HTERT RPE-1 (cell line): ENCODE measurements around the gene AARS2.
"Not testable (repeated sequence)": the region's sequence is repeated elsewhere in the genome, so short reads cannot be mapped to it uniquely, and the experiment has no call there.

Experiments
- in situ Hi-C: fragments of 300-500 bp; cut with MboI; formaldehyde crosslinking; loops from 4 replicates; pipeline ENCODE4 v1.14.3; 2020; ENCODE audit warnings: low sequenced_read_pairs

Gene AARS2

GRCh38 chr6:44332585-44332984, 19.4 kb upstream of the AARS2 start:
- in situ Hi-C loops: no loop called here

- in situ Hi-C loops: no loop called here
Measured at GRCh38 chr6:44329858-44330257, 16.7 kb upstream of the AARS2 start.

- in situ Hi-C loops: not testable (repeated sequence)
Measured at GRCh38 chr6:44328203-44328602, 15.1 kb upstream of the AARS2 start.

GRCh38 chr6:44327760-44328159, 14.6 kb upstream of the AARS2 start:
- in situ Hi-C loops: no loop called here

DNA sequence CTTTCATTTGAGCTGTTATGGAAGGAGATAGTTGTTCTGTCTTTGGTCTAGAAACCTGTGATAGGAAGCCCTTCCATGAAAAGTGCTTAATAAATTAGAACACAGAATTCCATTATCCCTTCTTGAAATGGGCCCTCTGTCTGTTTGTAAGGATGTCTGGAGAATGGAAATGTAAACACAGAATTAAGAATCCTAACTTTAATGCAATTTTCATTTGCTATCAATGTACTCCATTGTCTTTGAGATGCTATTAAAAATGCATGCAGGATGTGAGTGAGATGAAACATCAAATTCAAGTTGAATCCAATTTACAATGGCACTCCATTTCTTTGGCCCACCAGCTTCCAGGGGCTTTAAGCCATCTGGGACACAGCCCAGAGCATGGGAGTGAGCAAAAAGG, 13.9 kb upstream of the AARS2 start:
- in situ Hi-C loops: no loop called here

GRCh38 chr6:44321210-44321609, 8.1 kb upstream of the AARS2 start:
- in situ Hi-C loops: no loop called here

- in situ Hi-C loops: not testable (repeated sequence)
Measured at GRCh38 chr6:44317136-44317631, 4.0 kb upstream of the AARS2 start.

DNA sequence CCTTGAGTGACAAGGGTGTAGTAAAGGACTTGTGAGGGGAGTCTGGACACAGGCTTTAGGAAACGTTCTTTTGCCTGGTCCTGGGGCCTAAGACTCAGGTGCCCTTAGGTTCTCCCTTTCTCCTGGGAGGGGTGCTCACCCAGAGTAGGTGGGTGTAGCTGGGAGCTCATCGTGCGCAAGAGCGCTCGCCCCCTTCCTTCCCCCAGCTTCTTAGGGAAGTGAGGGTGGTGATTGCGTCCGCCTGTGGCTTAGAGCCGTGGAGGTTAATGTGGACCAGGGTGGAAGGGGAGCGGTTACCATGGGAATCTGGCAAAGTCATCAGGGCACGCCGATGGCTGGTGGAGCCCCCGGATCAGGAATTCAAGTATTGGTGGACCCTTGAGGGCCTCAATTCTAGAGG, 3.3 kb upstream of the AARS2 start:
- in situ Hi-C loops: no loop called here

DNA sequence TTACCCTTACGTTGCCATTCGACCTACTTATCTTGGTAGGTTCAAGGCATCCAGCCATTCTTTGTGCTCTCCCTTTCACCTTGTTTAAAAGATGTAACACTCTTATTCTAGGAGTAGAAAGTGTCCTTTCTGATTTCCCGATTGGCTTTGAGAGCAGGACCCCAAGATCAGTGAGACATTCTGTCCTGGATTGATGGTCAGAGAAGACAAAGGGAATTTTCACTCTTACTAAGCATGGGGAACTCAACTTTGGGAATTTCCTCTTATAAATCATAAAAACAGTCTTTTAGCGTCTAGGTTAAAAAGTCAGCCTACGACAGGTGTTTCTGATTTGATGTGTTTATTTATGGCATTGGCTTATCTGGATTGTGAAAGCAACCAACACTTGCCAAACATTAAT, 2.8 kb upstream of the AARS2 start:
- in situ Hi-C loops: no loop called here

DNA sequence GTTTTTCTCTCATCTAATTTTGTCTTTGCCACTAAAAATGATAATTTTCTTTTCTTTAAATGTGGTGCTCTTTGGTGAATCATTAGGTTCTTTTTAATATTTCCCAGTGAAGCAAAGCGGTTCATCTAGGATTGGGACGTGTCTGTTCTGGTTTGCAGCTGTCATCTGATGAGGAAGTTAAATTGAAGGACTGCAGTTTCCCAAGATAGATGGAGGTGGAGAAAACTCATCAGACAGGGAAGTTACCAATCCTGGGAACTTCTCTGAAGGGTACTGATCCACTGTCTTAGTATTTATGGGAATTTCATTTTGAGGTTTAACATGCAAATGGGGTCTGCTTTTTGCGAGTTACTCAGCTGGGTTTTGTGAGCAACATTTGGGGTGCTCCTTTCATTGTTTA, 2.4 kb upstream of the AARS2 start:
- in situ Hi-C loops: no loop called here

- in situ Hi-C loops: not testable (repeated sequence)
Measured at GRCh38 chr6:44314657-44315056, 1.5 kb upstream of the AARS2 start.

GRCh38 chr6:44311767-44312166, 1.4 kb downstream of the AARS2 start:
- in situ Hi-C loops: no loop called here

DNA sequence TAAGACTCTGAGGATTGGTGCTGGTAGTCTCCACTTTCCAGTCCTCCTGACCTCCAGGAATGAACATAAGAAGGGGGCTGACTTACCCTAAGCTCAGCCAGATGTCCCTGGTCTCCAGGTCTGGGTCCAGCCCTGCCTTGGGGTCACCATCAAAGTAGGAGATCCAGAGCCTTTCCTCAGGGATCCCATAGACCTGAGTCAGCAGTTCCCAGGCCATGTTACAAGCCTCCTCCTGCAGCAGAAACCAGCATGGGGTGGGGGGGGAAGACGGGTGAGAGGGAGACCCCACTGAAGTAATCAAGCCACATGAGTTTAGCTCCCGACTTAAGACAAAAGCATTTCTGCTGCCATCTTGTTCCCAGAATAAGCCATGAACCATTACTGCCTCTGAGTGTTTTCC, 1.8 kb downstream of the AARS2 start:
- in situ Hi-C loops: no loop called here

DNA sequence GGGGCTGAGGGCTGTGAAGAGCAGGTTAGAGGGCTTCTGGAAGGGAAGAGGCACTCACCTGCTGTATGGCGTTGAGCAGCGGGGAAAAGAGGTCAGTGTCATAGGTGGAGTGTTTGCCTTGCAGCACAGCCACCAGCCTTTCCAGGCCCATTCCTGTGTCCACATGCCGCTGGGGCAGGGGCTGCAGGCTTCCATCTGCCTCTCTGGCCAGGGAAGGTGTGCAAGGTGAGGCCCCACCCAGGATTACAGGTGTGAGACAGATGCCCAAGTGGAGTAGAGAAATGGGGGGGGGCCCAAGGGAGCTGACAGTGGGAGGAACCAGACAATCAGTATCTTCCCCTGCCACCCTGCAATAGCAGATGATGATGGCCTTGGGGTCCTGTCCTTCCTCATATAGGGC, 2.9 kb downstream of the AARS2 start:
- in situ Hi-C loops: no loop called here

DNA sequence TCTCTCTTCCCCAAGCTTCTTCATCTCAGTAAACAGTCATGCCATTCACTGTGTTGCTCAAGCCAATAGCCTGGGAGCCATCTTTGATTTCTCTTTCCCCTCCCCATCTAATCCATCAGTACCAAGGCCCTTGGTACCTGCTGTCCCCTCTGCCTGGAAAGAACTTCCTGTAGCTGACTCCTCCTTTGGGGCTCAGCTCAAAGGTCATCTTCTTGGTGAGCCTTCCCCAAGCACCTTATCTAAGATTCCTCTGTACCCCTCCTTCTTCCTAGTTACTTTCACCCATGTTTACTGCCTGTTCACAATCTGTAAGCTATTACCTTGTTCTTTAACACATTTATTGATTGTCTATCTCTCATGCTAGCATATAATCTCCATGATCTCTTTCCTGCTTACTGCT, 3.5 kb downstream of the AARS2 start:
- in situ Hi-C loops: no loop called here

- in situ Hi-C loops: no loop called here
Measured at GRCh38 chr6:44309092-44309491, 4.1 kb downstream of the AARS2 start.

- in situ Hi-C loops: no loop called here
Measured at GRCh38 chr6:44307217-44307616, 5.9 kb downstream of the AARS2 start.

DNA sequence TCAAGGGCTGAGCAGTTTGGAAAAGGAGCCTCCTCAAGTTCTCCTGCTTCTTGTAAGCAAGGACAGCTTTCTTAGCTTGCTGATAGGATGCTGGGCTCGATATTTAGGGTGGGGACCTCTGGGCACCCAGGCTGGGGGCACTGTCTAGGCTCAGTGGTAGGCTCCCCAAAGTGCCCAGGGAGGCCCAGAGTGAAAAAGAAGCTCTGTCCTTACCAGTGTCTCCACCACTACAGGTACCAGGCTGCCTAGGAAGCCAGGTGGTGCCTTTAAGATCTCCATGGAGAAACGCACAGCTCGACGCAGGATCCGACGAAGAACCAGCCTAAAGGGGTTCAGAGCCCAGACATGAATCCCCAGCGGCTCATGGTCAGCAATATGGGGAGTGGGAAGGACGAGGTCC, 6.4 kb downstream of the AARS2 start:
- in situ Hi-C loops: no loop called here

- in situ Hi-C loops: no loop called here
Measured at GRCh38 chr6:44305200-44305725, 7.9 kb downstream of the AARS2 start.

DNA sequence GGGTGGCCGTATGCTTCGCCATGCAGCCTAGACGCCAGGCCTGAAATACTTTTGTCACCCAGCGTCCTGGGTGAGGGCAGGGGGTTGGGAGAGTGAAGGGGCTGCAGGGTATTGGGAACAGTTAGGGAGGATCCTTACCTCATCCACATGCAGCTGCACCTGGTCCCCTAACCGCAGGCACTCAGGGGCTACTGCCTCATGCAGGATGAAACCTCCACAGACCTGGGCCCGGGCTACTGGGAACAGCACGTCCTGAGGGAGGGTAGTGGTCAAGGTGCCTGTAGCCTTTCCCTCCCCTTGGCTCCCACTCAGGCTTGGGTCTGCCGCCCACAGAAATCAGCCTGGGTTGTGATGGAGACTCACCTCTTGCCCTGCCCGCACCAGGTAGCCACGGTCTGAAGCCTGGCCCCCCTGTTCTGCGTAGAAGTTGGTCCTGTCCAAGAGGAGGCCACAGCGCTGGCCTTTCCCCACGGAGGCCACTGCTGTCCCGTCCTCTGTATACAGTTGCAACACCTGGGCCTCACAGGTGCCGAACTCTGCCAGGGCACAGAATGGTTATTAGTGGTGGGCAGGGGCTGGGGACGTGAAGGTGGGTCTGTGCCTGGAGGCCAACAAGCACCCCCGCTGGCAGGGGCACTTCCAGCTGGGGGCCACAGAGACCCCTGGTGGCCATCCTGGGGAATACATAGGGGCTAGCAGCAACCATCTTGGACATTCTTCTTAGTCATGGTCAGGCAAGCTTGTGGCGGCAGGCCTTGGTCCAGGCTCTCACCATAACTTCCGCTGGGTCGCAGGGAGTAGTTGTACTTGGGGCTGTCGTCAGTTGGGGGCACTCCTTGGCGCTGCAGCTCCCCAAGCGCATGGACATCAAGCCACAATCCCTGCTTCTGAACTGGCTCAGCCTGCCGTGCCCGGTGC, 8.6 kb downstream of the AARS2 start:
- in situ Hi-C loops: no loop called here

GRCh38 chr6:44303842-44304241, 9.3 kb downstream of the AARS2 start:
- in situ Hi-C loops: no loop called here

DNA sequence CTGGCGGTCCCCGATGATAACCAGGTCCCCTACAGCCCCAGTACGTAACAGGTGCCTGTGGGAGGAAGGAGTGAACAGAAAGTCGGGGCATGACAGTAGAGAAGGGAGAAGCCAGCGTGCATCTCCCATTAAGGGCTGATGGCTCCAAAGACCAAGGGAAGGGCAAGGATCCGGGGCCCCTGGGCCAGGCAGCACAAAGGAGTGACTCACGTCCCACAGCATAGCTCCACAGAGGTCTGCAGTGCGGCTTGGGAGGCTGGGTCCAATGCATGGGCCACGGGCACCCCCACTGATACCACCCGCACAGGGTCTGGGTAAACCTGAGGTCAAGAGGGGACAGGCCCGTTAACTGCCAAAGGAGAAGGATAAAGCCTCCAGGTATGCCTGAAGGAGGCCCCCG, 10.3 kb downstream of the AARS2 start:
- in situ Hi-C loops: no loop called here
